ENCODE data around the gene GFOD1. TPM values are rescaled to one million over a fixed set of nuclear protein-coding genes. Genes with fewer than 3 reads are reported as not detected.
A peak's percentile ranks its signal among the peaks of the same experiment; 100 is the strongest.

The GFOD1 gene
- total RNA-seq, 1 experiment from 2014 or later, result 6.1 TPM

DNA sequence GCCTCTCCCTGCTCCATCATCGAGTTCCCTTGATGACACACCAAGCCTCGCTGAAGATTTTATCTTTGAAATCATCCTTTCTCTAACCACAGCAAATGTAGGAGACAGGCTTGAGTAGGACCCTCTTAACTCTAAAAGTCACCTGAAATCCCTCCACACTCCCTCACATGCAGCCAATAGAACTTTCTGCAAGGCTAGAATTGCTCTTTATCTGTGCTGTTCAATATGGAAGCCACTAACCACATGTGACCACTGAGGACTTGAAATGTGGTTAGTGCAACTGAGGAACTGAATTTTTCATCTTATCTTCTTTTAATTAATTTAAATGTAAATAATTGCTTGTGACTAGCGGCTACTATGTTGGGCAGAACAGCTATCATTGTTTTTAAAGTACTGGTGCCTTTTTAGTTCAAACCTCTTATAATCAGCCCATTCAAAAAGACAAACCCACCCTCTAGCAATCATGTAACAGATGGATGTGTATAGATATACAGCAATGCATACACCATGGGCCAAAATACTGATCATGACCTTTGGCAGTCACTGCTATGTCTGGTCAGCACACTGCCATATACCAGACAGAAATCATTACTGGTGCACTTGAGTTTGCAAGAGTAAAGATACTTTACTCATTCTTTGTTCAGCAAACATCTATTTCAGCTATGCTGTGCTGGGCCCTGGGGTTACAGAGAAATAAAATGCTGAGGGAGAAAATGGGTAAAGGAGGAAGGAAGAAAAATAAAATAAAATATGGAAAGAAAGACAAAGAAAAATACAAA, 50.0 kb downstream of the GFOD1 start:
- no peak overlapping the region for H3K23ac ChIP-seq (ENCODE audit: insufficient read length, low read depth, low read length)
- no peaks in the 10 kb centered on the region; a peak in 1 of 7 replicates for H3K36me3 Mint-ChIP-seq (ENCODE audit: insufficient read depth in 1 of 3, low read depth in 3 of 3)
- peak overlapping the region in 1 of 3 experiments; percentile 51; a peak in 2 of 7 replicates for H3K27ac Mint-ChIP-seq
- no peak overlapping the region for H2BK5ac ChIP-seq (ENCODE audit: insufficient read length, low read length)
- H2BK20ac ChIP-seq (ENCODE audit: low read depth, low read length, poor library complexity, severe bottlenecking), result no peak overlapping the region
- no peak overlapping the region for H4K5ac ChIP-seq (ENCODE audit: insufficient read length, low read depth, low read length)
- no peaks in the 10 kb centered on the region for H3K9me3 ChIP-seq (ENCODE audit: control insufficient read depth, low read depth, low read length)
- H3K14ac ChIP-seq (ENCODE audit: insufficient read depth, low read length), result no peak overlapping the region
- H2BK12ac ChIP-seq (ENCODE audit: insufficient read length, low read depth, low read length), result no peak overlapping the region
- no peaks in the 10 kb centered on the region for H3K27me3 ChIP-seq (ENCODE audit: insufficient read depth, low read length)
- no peak overlapping the region for H3K56ac ChIP-seq (ENCODE audit: insufficient read length, low read depth, low read length)
- no peak overlapping the region for H3K4ac ChIP-seq (ENCODE audit: low read depth, low read length)
- no peaks in the 10 kb centered on the region for H3K79me1 ChIP-seq (ENCODE audit: insufficient read depth, low read depth, low read length, poor library complexity, severe bottlenecking)
- no peaks in the 10 kb centered on the region for H3K23me2 ChIP-seq (ENCODE audit: insufficient read length, low read depth, low read length, poor library complexity, severe bottlenecking)
- H3T11ph ChIP-seq (ENCODE audit: low read length), result no peak overlapping the region
- no peak overlapping the region for H2BK120ac ChIP-seq (ENCODE audit: low read depth, low read length, poor library complexity, severe bottlenecking)
- H3K27me3 Mint-ChIP-seq (ENCODE audit: low read depth), result no peaks in the 10 kb centered on the region
- no peak overlapping the region for H3K4me2 ChIP-seq (ENCODE audit: insufficient read depth, insufficient read length, low read length)
- H2BK15ac ChIP-seq (ENCODE audit: low read depth, low read length), result no peak overlapping the region
- H2AFZ ChIP-seq (ENCODE audit: low read length), result no peak overlapping the region
- H3K4me1 ChIP-seq (ENCODE audit: insufficient read depth, low read length), result peaks cover 3% of the 10 kb centered on the region; the same call in 1 of the 2 replicates
- no peak overlapping the region for H4K91ac ChIP-seq (ENCODE audit: insufficient read length, low read depth, low read length)
- no peak for DNase-seq
- H3K27ac ChIP-seq (ENCODE audit: insufficient read length, low read depth, low read length), result no peak overlapping the region
- H3K9me3 Mint-ChIP-seq, result peaks cover 0 to 4% of the 10 kb centered on the region in 2 experiments; a peak in 1 of 5 replicates
- no peaks in the 10 kb centered on the region for H4K20me1 ChIP-seq (ENCODE audit: control insufficient read depth, insufficient read depth, insufficient read length)
- H2AK5ac ChIP-seq (ENCODE audit: insufficient read length, low read length), result no peak overlapping the region
- H4K8ac ChIP-seq (replicated peaks; ENCODE audit: insufficient read length, low read depth, low read length), result no peak overlapping the region
- WGBS (ENCODE audit: extremely low coverage, insufficient read length, low lambda C conversion rate), result no CpG with 5 or more reads among the region's 3 CpGs
- H3K18ac ChIP-seq (ENCODE audit: insufficient read length, low read depth, low read length), result no peak overlapping the region
- TF ChIP-seq, protein P1, sequence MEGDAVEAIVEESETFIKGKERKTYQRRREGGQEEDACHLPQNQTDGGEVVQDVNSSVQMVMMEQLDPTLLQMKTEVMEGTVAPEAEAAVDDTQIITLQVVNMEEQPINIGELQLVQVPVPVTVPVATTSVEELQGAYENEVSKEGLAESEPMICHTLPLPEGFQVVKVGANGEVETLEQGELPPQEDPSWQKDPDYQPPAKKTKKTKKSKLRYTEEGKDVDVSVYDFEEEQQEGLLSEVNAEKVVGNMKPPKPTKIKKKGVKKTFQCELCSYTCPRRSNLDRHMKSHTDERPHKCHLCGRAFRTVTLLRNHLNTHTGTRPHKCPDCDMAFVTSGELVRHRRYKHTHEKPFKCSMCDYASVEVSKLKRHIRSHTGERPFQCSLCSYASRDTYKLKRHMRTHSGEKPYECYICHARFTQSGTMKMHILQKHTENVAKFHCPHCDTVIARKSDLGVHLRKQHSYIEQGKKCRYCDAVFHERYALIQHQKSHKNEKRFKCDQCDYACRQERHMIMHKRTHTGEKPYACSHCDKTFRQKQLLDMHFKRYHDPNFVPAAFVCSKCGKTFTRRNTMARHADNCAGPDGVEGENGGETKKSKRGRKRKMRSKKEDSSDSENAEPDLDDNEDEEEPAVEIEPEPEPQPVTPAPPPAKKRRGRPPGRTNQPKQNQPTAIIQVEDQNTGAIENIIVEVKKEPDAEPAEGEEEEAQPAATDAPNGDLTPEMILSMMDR (conservative IDR thresholded peaks at IDR 0.05), result no peak
- H3K79me2 ChIP-seq (ENCODE audit: insufficient read depth, low read length), result no peaks in the 10 kb centered on the region
- H3K4me1 Mint-ChIP-seq, result peaks cover 6 to 15% of the 10 kb centered on the region in 2 experiments
- H3K4me3 Mint-ChIP-seq, result no peak overlapping the region; a peak in 1 of 5 replicates
- no peak overlapping the region for H3K9ac ChIP-seq (ENCODE audit: extremely low read depth, insufficient read length, low read length)
